Kidney (tissue), 14 donors: ENCODE results near the gene B3GALT4. TPM values are rescaled to one million over a fixed set of nuclear protein-coding genes. Genes with fewer than 3 reads are reported as not detected.

Source experiments
- DNase-seq, 5 donors: peaks; one replicate each; pipeline ENCODE4 v3.0.0-alpha.2; 2013 to 2020
- FAIRE-seq: peaks from 2 replicates; lab custom pipeline; 2012; peaks lifted over from hg19 to GRCh38; lab: Jason Lieb, UNC
- H3K27ac ChIP-seq, 2 donors: one replicate each; pipeline ENCODE4 v1.7.0; 2013; ENCODE audit warnings: low read depth in 2 of 2, low read length in 2 of 2, inconsistent platforms in 1 of 2
- H3K27me3 ChIP-seq: one replicate; pipeline ENCODE4 v1.7.1; 2013; ENCODE audit warnings: low read length, inconsistent platforms; ENCODE audit not compliant: control insufficient read depth, insufficient read depth
- H3K36me3 ChIP-seq, 3 donors: one replicate each; pipeline versions ENCODE4 v1.7.0 to v1.7.1; 2013; ENCODE audit warnings: low read length in 3 of 3, control low read depth in 1 of 3, inconsistent platforms in 1 of 3; ENCODE audit not compliant: insufficient read depth in 3 of 3, control insufficient read depth in 2 of 3
- H3K4me1 ChIP-seq, 3 donors: one replicate each; pipeline versions ENCODE4 v1.7.0 to v1.7.1; 2013; ENCODE audit warnings: low read length in 3 of 3, inconsistent platforms in 1 of 3, low read depth in 1 of 3; ENCODE audit not compliant: control insufficient read depth in 2 of 3, insufficient read depth in 2 of 3
- H3K4me3 ChIP-seq, 3 donors: one replicate each; pipeline versions ENCODE4 v1.7.0 to v1.8.1; 2013; ENCODE audit warnings: low read length in 3 of 3, control low read depth in 1 of 3, inconsistent platforms in 1 of 3
- H3K9ac ChIP-seq, 3 donors: one replicate each; pipeline versions ENCODE4 v1.7.0 to v1.7.1; 2013; ENCODE audit warnings: low read length in 3 of 3, control low read depth in 1 of 3, inconsistent platforms in 1 of 3
- H3K9me3 ChIP-seq, 3 donors: one replicate each; pipeline versions ENCODE4 v1.7.0 to v1.7.1; 2013; ENCODE audit warnings: low read length in 3 of 3, control low read depth in 1 of 3, inconsistent platforms in 1 of 3; ENCODE audit not compliant: control insufficient read depth in 2 of 3, insufficient read depth in 1 of 3
- intact Hi-C: fragments of 100-400 bp; cut with DNase I; formaldehyde crosslinking; loops from one replicate; pipeline ENCODE4 v1.11.1; 2022
- polyA plus RNA-seq: library from polyadenylated mRNA; stranded (reverse); fragments of 350-450 nt; fragmentation: Illumina TruSeq; extraction: RNeasy Lipid Tissue Mini Kit (QIAGEN cat#74804); gene quantifications from one replicate; pipeline ENCODE4 v1.2.3, GENCODE V29; 2014; ENCODE audit warnings: low read depth, low replicate concordance; ENCODE audit not compliant: insufficient read depth
- total RNA-seq: library from RNA; stranded (reverse); fragmentation: NEBNext Ultra II Directional; extraction: Animal tissue kit (Norgen Biotek cat#: 25700); gene quantifications from one replicate; pipeline ENCODE4 v1.2.1, GENCODE V29; 2021
- TF ChIP-seq, protein P1 (sequence below): IDR thresholded peaks from 3 replicates; pipeline ENCODE4 v1.5.1; 2012; ENCODE audit warnings: mild to moderate bottlenecking, moderate library complexity, borderline replicate concordance; ENCODE audit not compliant: insufficient read depth; ENCODE audit errors: extremely low read depth
- donor health status: control.
- donor health status: control.
- donor health status: control.
- donor health status: control.
- donor health status: control.
- donor health status: DM: yes; HTN: yes; CAD: no.
- donor health status: Normal renal cell carcinoma (clear cell type).

The B3GALT4 gene
- total and polyA plus RNA-seq, 2 donors from 2014 or later: 14.0 to 20.2 TPM

DNA sequence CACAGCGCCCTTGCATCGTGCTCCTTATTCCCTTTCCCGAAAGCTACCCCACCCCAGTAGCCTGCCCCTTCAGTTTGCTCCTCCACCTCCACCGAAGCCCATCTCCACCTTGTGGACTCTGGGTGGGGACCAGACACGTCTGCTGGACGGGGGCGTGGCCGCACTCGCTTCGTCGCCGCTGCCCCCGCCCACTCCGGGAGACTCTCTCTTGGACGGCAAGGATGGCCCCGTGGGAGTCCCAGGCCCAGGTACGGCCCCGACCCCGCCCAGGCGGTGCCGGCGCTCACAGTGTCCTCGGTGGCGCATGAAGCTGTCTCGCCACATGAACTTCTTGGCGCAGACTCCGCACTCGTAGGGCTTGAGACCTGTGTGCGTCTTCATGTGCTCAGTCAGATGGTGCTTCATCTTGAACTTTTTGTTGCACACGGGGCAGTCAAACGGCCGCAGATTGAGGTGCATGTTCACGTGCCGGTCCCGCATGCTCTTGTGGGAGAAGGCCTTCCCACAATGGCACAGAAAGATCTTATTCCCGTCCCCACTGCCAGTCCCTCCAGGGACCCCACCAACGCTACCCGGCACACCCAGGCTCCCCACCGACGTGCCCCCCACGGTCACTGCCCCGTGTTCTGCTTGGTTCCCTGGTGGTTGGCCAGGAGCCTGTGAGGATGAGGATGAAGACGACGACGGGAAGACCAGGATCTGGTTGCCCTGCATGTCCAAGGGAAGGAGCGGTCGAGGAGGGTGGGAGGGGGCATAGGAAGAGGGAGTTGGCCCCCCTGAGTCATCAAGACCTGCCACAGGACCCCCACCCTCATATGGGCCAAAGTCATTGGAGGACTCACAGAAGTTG lies 38.2 kb downstream of the B3GALT4 start:
- FAIRE-seq (no peak), DNase-seq (peak in 2 of 5 donors; percentile 82 to 90)
- H3K36me3 ChIP-seq: peaks cover 5 to 14% (median 11%) of the 10 kb centered on the region in 3 donors
- peak overlapping the region; percentile 93 to 98 for H3K27ac ChIP-seq
- peak overlapping the region; percentile 70 to 96 (median 90) for H3K4me3 ChIP-seq
- no peaks in the 10 kb centered on the region for H3K27me3 ChIP-seq
- TF ChIP-seq, protein P1, sequence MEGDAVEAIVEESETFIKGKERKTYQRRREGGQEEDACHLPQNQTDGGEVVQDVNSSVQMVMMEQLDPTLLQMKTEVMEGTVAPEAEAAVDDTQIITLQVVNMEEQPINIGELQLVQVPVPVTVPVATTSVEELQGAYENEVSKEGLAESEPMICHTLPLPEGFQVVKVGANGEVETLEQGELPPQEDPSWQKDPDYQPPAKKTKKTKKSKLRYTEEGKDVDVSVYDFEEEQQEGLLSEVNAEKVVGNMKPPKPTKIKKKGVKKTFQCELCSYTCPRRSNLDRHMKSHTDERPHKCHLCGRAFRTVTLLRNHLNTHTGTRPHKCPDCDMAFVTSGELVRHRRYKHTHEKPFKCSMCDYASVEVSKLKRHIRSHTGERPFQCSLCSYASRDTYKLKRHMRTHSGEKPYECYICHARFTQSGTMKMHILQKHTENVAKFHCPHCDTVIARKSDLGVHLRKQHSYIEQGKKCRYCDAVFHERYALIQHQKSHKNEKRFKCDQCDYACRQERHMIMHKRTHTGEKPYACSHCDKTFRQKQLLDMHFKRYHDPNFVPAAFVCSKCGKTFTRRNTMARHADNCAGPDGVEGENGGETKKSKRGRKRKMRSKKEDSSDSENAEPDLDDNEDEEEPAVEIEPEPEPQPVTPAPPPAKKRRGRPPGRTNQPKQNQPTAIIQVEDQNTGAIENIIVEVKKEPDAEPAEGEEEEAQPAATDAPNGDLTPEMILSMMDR: no peak
- peak overlapping the region in 1 of 3 donors; percentile 94 for H3K9ac ChIP-seq
- intact Hi-C loops: no loop called here
- peaks cover 0 to 35% (median 12%) of the 10 kb centered on the region in 3 donors for H3K4me1 ChIP-seq
- H3K9me3 ChIP-seq: no peaks in the 10 kb centered on the region

DNA sequence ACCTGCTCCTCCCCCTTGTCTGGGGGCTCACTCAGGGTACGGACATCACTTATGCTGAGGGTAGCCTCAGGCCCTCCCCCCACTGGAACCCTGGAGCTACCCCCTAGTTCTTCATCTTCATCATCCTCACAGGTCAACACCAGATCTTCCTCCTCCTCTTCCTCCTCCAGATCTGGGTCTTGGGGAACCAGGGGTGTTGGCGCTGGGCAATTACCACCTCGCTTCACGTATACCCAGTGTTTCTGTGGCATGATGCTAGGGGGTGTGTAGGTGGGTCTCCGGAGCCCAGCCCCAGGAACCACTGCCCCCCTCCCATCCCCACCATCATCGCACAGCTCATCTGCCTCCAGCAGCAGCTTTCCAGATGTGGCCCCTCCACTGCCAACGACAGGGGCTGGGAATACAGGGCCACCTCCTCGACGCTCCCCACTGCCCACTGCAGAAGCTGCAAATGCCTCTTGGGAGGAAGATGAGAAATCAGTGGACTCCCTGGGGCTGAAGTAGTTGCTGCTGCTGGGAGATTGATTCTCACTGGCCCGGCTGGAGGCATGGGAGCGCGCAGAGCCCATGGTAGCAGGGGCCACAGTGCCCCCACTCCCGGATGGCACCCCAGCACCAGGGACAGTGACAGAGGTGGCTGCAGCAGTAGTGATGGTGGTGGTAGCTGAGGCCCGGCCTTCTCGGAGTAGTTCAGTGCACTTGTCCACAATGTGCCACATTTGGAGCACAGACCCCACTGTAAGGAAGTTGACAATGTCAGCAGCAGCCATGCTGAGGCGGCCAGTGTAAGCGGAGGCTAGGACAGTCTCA lies 39.1 kb downstream of the B3GALT4 start:
- Histone ChIP-seq H3K27ac (no peak overlapping the region), H3K36me3 (peaks cover 5 to 17% (median 11%) of the 10 kb centered on the region in 3 donors), H3K9ac (no peak overlapping the region), H3K4me1 (peaks cover 0 to 38% (median 12%) of the 10 kb centered on the region in 3 donors), H3K27me3 (no peaks in the 10 kb centered on the region), H3K9me3 (no peaks in the 10 kb centered on the region), H3K4me3 (no peak overlapping the region)
- intact Hi-C loops: no loop called here
- no peak for FAIRE-seq
- DNase-seq: peak in 2 of 5 donors; percentile 66 to 76
- TF ChIP-seq, protein P1: no peak

DNA sequence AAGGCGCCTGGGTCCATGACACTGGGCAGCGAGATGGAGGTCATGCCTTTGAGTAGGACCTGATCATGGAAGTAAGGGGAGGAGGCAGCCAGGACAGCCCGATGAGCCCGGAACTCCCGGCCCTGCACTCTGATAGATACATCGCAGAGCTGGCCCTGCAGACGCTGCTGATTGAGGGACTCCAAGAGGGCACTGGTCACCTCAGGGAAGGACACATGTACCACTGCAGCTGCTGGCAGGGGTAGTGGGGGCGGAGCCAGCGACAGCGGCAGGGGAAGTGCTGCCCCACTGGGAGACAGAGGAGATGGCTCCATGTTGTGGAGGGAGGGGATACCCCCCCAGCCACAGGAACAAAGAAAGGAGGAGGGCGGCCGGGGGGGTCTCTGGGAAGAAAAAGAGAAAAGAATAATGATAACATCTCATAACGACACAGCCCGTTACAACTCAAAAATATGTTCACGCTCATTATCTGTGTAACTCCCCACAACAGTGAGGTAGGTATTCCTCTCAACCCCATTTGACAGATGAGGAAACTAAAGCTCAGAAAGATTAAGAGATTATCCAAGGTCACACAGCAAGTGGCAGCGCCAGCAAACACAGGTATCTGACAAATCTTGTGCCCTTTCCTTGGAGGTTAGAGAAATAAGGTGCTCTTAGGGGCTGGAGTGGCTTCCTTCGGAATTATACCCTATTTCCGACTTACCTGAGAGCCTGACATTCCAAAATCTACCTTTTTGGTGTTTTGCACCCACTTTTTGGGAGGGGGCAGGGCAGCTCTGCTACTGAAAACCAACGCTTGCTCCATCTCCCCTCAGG lies 39.9 kb downstream of the B3GALT4 start:
- peaks cover 5 to 17% (median 11%) of the 10 kb centered on the region in 3 donors for H3K36me3 ChIP-seq
- peak overlapping the region; percentile 56 to 63 (median 61) for H3K4me3 ChIP-seq
- intact Hi-C loops: no loop called here
- H3K27ac ChIP-seq: peak overlapping the region in 1 of 2 donors; percentile 54
- FAIRE-seq (no peak), DNase-seq (peak in 2 of 5 donors; percentile 80 to 82)
- no peaks in the 10 kb centered on the region for H3K9me3 ChIP-seq
- no peak overlapping the region for H3K9ac ChIP-seq
- TF ChIP-seq, protein P1: no peak
- no peaks in the 10 kb centered on the region for H3K27me3 ChIP-seq
- H3K4me1 ChIP-seq: peaks cover 0 to 39% (median 12%) of the 10 kb centered on the region in 3 donors
